ENCODE measurements around the gene PRKG1.

The PRKG1 gene

GRCh38 chr10:51937308-51938140, 863.2 kb downstream of the PRKG1 start:
- no peak for DNase-seq (ENCODE audit: low spot score)

- DNase-seq (ENCODE audit: low spot score), result no peak
These were observed 876.2 kb downstream of the PRKG1 start for GRCh38 chr10:51950371-51950995.

GRCh38 chr10:51950996-51951555, 876.8 kb downstream of the PRKG1 start:
- no peak for DNase-seq (ENCODE audit: low spot score)

GRCh38 chr10:51951601-51952000, 877.3 kb downstream of the PRKG1 start:
- no peak for DNase-seq (ENCODE audit: low spot score)

DNA sequence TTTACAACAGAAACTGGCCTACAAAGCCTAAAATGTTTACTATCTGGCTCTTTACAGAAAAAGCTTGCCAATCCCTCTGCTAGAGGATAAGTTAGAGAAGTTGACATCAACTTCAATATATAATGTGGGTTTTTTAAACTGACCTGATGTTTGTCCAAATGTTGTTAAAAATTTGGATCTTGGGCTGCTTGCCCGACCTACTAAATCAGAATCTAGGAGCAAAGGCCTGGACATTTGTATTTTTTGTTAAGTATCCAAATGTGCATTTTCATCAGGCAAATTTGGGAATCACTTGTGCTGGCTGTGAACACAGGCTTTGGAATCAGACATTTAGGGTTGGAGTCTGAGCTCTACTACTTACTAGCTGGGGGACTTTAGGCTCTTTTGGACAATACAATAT, 877.8 kb downstream of the PRKG1 start:
- DNase-seq (ENCODE audit: low spot score), result no peak

DNA sequence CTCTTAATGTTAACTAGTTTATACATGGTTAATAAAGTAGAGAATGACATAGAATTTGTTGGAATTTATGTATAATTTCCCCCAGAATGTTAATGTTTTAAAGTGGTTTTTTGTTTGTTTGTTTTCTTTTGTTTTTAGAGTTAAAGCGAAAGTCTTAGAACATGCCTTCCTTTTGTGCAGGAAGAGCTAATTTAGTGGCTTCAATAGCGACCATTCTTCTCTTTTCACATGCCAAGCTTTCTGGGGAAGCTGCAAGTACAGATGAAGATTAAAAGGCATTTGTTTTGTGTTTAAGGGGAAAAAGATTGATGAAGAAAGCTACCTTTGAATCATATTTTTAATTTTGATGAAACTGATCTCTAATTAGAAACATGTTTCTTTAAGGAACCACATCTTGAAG, 881.4 kb downstream of the PRKG1 start:
- no peak for DNase-seq (ENCODE audit: low spot score)

- DNase-seq (ENCODE audit: low spot score), result no peak
These were observed 882.5 kb downstream of the PRKG1 start for GRCh38 chr10:51956822-51957221.

- DNase-seq (ENCODE audit: low spot score), result no peak
These were observed 886.2 kb downstream of the PRKG1 start for GRCh38 chr10:51960494-51960895.

- DNase-seq (ENCODE audit: low spot score), result no peak
These were observed 887.1 kb downstream of the PRKG1 start for GRCh38 chr10:51961401-51961800.

- no peak for DNase-seq (ENCODE audit: low spot score)
These were observed 890.3 kb downstream of the PRKG1 start for GRCh38 chr10:51964630-51965029.

GRCh38 chr10:51965451-51965850, 891.2 kb downstream of the PRKG1 start:
- DNase-seq (ENCODE audit: low spot score), result no peak

- no peak for DNase-seq (ENCODE audit: low spot score)
These were observed 898.6 kb downstream of the PRKG1 start for GRCh38 chr10:51972733-51973346.

- no peak for DNase-seq (ENCODE audit: low spot score)
These were observed 906.5 kb downstream of the PRKG1 start for GRCh38 chr10:51980752-51981151.

DNA sequence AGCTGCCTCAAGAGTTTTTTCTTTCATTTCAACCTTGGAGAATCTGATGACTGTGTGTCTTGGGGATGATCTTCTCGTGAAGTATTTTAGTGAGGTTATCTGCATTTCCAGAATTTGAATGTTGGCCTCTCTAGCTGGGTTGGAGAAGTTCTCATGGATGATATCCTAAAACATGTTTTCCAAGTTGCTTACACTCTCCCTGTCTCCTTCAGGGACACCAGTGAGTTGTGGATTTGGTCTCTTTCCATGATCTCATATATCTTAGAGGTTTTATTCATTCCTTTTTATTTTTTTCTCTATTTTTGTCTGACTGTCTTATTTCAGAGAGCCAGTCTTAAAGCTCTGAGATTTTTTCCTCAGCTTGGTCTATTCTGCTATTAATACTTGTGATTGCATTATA, 907.4 kb downstream of the PRKG1 start:
- DNase-seq (ENCODE audit: low spot score), result no peak

DNA sequence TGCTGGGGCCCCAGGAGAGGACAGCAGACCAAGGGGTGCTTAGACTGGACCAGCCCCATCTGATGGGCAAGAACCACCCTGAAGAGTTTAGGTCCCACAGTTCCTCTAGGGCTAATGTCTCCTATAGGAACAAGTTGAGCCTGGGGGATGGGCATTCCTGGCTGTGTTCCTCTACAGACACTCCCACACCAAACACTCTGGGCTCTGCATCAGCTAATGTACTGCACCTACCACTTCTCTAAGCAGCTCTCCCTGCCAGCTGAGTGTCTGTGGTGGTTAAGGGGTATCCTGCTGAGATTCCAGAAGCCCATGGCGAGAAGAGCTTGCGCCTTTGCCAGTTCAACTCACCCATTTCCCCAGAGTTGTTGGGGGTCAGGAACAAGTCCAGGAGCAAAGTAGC, 909.2 kb downstream of the PRKG1 start:
- DNase-seq (ENCODE audit: low spot score), result no peak

GRCh38 chr10:51985336-51985735, 911.0 kb downstream of the PRKG1 start:
- no peak for DNase-seq (ENCODE audit: low spot score)

DNA sequence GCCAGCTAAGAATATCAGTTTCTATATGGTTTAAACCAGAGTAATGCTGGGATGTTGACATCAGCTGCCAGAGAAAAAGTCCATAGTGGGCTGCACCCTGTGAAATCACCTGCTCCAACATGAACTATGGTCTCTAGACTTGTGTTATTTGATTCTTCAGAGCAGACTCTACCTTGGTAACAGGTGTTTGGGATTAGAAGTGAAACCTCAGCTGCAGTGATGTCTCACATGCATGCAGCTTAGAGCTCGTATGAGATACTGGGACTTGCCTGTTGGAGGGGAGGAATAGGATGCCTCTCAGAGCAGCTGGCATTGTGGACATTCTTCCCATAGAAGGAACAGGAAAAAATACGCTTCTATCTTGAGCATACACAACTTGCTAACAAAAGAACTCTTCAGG, 912.2 kb downstream of the PRKG1 start:
- DNase-seq (ENCODE audit: low spot score), result no peak

DNA sequence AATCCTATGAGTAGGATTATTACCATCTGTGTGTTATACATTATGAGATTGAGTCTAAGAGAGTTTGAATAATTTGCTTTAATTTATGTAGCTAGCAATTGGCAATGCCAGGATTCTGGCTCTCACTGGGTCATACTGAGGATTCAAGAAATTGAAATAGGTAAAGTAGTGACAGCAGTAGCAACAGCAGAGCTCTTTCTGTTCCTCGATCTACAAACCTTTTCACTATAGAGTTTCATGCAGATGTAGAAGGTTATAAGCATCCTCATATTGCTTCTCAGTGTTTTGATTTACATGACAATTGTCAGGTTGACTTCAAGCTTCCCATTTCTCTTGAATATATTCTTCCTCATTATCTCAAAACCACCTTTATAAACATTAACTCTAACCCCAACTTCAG, 919.2 kb downstream of the PRKG1 start:
- no peak for DNase-seq (ENCODE audit: low spot score)

DNA sequence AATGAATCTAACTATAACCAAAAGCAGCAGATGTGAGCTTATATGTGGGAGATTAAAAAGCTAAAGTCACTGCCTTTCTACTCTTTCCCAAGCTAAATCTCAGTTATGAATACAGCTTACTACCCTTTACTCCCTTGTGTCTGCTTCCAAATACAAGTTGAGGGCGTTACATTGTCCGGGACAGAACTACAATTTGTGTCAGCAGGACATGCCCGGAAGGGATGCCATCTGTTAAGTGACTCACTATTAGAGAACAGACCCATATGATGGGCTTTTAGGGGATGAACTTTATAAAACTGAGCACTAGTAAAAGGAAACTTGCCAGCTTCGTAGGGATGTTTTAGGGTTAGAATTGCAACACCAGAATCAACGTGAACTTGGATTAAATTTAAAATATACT, 924.8 kb downstream of the PRKG1 start:
- no peak for DNase-seq (ENCODE audit: low spot score)

GRCh38 chr10:52004342-52004949, 930.2 kb downstream of the PRKG1 start:
- no peak for DNase-seq (ENCODE audit: low spot score)

GRCh38 chr10:52007091-52007490, 932.8 kb downstream of the PRKG1 start:
- no peak for DNase-seq (ENCODE audit: low spot score)

GRCh38 chr10:52011118-52011517, 936.8 kb downstream of the PRKG1 start:
- no peak for DNase-seq (ENCODE audit: low spot score)

Data from ecto neural progenitor cell (in vitro differentiated cells).